Peyer's patch (tissue), 4 donors: ENCODE results near the gene SPNS3.

ENCODE experiments used
- CTCF ChIP-seq, 6 experiments: fragments of 450-650 bp in 4 of 6; fragments of 200-600 bp in 2 of 6; sonication (generic) in 1 of 6; IDR thresholded peaks; one replicate each; pipeline ENCODE4 v1.5.1; 2017 to 2019; ENCODE audit warnings: antibody characterized with exemption in 6 of 6, mild to moderate bottlenecking in 3 of 6, moderate library complexity in 1 of 6
- POLR2A ChIP-seq, 2 donors: fragments of 450-650 bp; IDR thresholded peaks; one replicate each; pipeline ENCODE4 v1.5.1; 2017; ENCODE audit warnings: antibody characterized with exemption in 2 of 2, mild to moderate bottlenecking in 2 of 2, moderate library complexity in 2 of 2

GRCh38 chr17:4453812-4454591, 20.3 kb downstream of the SPNS3 start:
- TF ChIP-seq CTCF (IDR thresholded peaks at IDR 0.05) = no peak
- TF ChIP-seq POLR2A (IDR thresholded peaks at IDR 0.05) = no peak
